NK-92 (cell line): ENCODE measurements around the gene KCNQ1.

Experiments used
- DNase-seq: peaks from one replicate; lab custom pipeline; 2025; ENCODE audit not compliant: unreplicated experiment; lab: John Stamatoyannopoulos, UW

The KCNQ1 gene

DNA sequence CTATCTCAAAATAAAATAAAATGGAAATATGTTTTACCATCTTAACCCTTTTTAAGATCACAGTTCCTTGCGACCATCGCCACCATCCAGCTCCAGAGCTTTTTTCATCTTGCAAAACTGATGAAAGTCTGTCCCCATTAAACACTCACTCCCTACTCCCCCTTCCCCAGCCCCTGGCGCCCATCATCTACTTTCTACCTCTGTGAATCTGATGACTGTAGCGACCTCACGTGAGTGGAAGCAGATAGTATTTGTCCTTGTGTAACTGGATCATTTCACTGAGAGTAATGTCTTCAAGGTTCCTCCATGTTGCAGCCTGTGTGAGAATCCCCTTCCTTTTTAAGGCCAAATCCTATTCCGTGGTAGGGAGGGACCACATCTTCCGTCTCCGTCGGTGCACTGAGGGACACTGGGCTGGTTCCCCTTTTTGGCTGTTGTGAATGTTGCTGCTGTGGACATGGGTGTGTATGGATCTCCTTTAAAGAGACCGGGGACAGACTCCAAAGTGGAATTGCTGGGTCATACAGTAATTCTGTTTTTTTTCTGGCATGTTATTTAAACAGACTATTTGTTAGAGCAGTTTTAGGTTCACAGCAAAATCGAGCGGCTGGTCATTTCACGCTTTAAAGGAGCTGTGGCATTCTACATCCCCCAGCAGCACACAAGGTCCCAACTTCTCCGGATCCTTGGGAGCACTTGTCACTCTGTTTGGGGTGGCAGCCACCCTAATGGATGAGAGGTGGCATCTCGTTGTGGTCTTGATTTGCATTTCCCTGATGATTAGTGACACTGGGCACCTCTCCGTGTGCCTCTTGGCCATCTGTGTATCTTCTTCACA lies 120.0 kb downstream of the KCNQ1 start:
- DNase-seq, result no peak

DNA sequence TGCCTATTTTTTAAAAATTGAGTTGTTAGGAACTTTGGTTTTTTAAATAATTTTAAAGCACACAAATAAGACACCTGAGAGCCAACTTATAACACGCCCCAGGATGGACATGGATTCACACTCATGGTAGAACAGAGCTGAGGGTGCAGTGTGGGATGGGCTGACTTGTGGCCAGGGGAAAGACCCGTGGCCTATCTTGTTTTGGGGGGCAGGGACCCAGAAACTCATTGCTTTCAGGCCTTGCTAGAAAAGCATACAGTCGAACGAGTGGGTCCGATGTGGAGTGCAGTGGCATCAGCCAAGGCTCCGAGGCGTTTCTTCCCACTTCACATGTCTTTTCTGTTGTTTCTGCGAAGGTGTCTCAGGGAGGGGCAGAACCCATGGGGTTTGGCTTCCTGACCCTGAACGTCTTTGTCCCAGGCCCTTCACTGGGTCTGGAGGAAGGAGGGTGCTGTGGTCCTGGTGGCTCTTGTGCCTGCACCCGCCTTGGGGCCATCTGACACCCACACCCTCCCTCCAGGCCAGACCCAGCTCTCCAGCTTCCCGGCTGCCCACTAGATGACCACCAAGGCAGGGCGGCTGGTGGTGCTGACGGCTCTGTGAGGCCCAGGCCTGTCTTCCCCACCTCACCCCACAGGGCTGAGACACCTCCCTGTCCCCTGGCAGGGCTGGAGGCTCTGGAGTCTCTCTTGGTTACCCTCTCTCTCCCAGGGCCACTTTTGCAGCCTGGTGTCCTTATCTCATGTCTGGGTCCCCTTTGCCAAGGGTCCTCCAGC lies 120.8 kb downstream of the KCNQ1 start:
- no peak for DNase-seq

DNA sequence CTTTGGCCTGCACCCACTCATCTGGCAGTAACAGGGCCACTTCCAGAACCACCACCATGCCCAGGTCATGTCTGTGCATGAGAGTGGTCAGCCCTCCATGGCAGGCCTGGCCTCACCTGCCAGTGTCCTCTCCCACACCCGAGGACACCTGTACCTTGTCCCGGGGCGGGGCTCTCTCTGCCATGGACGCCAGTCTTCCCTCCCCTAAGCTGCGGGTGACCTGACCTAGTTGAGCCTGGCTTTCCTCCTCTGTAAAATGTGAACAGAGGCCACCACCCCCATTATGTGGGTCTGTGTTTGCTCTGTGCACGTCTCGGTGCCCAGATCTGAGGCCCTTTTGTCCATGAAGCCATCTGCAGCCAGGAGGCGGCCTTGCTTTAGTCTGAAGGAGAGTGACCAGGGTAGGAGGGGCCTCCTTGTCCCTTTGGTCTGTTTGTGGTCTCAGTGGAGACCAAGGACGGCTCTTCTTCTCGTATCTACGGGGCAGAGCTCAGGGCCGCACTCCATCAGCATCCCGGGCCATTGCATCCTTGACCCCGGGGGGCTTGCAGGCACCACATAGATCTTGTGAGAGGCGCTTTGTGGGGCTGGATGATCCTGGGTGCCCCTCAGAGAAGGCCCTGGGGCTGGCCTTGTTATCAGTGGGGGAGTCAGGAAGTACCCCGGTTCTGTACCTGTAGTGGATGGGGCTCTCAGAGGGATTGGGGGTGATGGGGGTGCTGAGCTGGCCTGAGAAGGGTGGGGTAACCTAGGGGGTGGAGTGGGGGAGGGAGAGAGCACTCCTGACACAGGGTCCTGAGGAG lies 121.6 kb downstream of the KCNQ1 start:
- no peak for DNase-seq

DNA sequence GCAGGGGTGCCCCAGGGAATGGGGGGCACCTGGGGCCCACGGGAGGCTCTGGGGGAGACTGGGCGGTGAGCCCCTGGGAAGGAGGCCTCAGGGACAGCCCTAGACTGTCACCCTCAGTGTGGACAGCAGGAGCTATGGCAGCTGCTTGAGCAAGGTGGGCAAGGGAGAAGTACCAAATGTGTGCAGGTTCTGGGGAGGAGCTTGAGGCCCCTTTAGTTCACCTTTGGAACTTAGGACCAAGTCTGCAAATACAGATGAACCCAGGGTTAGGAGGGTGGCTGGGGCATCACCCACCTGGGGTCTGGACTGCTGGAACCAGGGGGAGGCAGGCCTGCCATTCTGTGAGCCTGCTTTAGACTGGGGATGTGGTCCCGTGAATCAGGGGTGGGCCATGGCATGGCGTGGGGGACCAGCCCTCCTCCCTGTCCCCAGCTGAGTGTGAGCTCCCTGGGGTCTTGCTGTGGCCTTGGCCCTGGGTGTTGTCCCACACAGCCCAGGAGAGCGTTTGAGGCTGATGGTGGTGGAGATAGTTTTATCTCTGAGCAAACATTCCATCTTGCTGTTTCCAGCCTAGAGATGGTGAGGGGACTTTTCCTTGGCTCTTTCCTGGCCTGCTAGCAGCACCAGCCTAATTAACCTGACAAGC lies 122.3 kb downstream of the KCNQ1 start:
- DNase-seq, result no peak

DNA sequence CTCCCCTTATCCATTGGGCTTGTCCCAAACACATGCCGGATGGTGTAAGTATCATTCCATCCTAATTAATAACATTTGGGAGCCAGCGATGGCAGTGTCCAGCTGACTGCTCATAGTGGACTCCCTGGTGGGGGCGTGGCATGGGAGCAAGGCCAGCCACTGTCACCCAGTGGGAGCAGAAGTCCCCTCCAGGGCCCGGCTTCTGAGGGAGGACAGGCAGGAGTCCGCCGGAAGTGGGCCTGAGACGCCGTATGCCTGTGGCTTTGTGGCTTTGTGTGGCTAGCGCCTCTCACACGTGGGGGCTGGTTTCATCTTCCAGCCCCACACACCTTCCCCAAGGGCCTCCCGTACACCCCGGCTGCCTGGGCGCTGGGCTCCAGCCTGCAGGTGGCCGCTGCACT lies 124.5 kb downstream of the KCNQ1 start:
- DNase-seq, result no peak

DNA sequence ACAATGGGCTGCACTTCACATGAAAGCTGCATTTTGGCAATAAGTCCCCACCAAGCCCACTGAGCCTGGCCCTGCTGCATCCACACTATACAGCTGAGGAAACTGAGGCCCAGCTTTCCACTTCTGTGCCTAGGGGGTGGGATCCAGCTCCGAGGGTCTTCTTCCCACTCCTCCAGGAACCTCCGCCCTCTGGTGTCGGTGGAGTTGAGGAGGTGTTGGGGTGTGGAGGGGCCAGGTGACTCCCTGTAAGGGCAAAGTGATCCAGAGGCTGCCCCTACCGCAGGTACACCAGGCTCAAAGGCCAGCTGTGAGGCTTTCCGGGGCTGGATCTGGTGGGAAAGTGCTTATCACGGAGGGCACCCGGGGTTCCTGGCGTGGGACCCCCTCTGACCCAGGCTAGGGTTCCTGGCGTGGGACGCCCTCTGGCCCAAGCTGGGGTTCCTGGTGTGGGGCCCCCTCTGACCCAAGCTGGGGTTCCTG lies 125.0 kb downstream of the KCNQ1 start:
- DNase-seq, result no peak

DNA sequence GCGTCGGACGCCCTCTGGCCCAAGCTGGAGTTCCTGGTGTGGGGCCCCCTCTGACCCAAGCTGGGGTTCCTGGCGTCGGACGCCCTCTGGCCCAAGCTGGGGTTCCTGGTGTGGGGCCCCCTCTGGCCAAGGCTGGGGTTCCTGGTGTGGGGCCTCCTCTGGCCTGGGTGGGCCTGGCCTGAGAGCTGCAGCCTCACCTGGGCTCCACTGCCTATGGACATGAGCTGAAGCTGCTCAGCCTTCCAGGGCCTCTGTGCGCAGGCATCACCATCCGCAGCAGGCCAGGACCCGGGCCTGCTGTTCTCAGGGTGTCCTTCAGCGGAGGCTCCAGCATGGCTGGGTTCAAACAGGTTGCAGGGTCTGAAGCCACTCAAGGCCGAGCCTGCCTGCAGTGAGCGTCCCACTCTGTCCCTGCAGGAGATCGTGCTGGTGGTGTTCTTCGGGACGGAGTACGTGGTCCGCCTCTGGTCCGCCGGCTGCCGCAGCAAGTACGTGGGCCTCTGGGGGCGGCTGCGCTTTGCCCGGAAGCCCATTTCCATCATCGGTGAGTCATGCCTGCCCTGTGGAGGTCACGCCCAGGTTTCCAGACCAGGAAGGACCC lies 125.5 kb downstream of the KCNQ1 start:
- DNase-seq, result no peak

DNA sequence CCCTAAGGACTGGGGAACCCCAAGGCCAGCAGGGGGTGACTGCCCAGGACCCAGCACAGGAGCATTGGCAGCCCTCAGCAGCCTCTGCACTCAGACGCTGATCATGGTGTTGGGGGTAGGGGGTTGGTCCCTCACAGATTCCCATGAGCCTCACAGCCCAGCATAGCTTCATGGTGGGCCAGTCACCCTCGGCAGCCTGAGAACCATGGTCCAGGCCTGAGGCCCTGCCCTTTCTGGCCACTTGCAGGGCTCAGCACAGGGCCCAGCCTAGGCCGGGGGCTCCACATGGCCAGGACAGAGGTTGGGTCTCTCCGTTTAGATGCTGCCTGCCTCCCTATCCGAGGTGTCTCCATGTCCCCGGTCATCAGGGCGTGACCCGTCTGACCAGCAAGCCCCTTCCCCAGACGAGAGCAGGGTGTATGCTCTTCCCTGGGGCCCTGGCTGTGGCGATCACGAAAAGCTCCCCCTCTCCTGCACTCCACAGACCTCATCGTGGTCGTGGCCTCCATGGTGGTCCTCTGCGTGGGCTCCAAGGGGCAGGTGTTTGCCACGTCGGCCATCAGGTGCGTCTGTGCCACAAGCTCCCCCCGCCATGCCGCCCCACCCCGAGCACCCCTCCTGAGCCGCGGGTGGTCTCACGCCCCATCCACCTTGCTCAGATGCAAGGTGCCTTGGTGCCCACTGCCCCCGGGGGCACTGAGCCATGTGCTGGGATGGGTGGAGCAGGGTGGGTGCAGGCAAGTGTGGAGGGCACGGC lies 126.2 kb downstream of the KCNQ1 start:
- no peak for DNase-seq

DNA sequence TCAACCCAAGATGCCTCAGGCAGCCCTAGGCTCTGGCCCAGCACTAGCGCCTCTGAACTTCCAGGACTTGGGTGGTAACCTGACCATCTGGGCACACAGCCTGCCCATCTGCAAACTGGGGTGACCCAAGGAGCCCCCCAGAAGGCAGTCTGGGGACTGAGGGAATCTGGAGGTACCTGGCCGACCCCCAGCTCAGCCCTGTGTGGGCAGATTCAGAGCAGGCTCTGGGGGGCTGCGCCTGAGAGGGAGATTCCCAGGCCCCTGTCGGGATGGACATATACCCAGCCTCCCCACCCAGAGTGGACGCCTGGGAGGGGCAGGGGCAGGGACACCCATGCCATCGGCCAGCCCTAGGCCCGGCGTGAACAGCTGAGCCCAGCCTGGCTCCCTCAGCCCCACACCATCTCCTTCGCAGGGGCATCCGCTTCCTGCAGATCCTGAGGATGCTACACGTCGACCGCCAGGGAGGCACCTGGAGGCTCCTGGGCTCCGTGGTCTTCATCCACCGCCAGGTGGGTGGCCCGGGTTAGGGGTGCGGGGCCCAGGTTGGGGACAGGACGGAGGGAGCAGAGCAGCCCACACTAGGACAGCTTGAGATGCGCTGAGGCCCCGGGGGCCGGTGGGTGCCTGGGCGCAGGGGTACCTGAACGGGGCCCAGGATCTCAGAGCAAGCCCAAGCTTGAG lies 126.9 kb downstream of the KCNQ1 start:
- no peak for DNase-seq

DNA sequence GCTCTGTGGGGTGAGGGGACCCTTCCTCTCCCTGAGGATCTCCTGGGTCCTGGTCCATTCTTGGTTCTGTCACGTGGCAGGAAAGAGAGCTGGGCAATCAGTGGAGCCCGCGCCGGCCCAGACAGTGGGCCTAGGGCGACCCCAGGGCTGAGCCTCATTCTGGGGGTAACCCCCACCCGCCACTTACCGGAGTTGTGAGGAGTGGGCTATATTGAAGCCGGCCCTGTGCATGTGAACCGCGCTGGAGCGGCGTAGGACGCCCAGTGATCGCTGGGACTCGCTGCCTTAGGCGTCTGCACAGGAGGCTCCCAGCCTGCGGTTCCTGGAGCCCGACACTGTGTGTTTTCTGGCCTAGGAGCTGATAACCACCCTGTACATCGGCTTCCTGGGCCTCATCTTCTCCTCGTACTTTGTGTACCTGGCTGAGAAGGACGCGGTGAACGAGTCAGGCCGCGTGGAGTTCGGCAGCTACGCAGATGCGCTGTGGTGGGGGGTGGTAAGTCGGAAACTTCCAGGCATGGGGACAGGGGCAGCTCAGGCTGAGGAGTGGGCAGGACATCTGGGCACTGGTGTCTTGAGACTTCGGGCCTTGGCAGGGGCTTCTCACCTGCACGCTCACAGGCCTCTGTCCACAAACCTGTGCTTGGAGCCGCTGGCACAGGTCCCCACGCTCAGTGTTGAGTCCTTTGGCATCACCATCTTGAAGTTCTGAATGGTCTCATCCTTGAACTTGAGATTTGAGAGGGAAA lies 127.9 kb downstream of the KCNQ1 start:
- no peak for DNase-seq

DNA sequence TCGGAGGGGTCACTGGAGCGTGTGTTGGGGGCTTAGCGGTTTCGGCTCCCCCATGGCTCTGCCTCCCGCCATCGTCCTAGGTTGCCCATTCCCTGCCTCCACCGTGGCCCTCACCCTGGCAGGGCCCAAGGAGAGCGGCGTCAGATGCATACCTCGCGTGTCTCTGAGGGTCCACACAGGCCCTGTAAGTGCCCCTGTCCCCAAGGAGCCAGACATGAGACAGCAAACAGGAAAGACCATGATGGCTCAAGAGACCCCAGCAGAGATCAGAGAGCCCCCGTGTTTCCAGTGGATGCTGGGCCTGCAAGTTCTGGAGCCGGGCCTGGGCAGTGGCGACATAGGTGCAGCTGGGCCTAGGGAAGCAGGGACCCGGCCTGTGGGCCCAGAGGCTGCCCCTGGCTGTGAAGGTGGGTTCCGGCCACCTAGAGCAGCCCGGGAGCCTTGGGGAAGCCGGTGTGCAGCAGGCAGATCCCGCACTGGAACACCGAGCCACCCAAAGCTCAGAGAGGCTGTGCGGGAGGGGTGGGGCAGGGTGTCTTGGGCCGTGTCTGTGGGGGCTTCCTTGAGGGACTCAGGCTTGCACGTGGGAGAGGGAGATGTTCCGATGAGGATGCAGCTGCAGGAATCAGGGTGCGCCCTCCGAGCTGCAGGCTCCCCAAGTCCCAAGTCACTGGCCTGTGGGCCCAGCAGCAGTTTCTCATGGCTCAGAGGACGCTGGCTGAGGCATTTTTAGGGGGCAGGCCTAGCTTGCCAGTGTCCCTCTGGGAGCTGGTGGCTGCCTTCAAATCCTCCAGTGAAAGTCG lies 128.6 kb downstream of the KCNQ1 start:
- DNase-seq, result no peak

DNA sequence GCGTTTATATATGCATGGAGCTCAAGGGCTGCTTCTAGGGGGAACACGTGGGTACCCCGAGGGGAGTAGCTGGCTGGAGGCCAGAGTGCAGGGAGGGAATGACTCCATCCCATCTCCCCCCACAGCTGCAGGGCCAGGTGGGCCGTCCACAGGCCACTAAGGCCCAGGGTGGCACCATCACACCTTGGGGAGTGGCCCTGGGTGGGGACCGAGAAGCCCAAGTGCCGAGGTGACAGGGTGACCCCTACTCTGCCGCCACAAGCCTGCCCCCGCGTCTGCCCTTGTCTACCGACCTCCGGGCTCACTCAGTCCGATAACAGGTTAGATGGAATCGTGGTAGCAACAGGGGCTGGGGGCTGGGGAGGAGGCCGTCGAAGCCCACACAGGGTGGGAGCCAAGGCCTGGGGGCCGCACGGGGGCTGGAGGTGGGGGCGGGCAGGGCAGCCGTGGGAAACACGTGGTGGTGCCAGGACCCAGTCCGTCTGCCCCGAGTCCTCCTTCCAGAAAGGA lies 129.3 kb downstream of the KCNQ1 start:
- no peak for DNase-seq

DNA sequence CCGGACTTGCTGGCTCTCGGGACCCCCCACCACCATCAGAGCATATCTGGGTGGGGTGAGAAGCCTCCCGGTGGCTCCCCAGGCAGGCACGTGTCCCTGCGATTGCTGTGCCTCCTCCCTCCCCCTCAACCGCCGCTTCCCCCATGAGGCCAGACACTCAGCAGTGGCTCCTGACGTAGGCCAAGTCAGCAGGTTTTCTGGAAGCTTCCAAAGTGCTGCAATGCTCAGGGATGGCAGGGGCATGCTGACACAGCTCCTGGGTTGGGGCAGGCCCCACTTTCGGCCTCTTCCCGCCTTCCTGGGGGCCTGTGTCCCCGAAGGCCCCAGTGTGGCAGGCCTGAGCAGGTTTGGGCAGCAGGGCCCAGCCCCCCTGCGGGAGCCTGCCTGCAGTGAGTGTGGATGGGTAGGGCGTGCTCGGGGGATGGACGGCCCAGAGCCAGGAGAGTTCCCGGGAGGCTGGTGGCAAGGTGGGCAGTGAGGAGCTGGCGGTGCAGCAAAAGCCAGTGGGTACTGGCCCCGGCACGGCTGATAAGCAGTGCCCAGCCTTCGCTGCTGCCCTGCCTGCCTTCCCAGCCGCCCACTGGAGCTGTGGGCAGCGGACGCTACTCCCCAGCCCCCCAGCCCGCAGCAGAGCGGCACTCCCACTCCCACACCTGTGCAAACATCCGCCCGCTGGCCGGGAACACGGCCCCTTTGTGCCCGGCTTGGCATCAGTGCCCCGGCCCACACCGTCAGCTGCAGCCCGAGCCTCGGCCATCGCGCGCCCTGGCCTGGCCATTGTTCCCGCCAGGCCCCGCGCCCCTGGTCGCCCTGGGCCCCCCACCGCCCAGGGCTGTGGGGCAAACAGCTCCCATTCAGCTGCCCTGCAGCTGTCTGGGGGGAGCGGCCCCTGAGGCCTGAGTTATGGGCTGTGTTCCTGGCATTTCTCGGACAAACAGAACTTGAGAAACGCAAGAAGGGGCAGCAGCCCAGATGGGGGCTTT lies 130.0 kb downstream of the KCNQ1 start:
- DNase-seq, result no peak

DNA sequence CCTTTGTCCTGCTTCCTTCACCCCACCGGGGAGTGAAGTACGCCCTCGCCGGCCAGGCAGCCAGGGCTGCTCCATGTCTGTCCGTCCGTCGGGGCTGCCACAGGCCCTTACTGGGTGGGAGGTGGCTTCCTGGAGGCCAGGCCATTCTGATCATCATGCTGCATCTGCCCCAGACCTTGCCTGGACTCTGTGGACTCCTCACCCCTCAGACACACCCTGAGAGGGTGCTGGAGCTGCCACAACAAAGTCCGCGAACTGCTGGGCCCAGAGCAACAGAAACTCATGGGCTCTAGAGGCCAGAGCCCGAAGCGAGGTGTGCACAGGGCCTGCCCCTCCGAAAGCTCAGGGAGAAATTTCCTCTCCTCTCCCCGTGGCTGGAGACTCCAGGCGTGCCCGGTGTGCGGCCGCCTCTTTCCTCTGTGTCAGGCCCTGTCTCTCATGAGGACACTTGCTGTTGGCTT lies 130.8 kb downstream of the KCNQ1 start:
- no peak for DNase-seq

DNA sequence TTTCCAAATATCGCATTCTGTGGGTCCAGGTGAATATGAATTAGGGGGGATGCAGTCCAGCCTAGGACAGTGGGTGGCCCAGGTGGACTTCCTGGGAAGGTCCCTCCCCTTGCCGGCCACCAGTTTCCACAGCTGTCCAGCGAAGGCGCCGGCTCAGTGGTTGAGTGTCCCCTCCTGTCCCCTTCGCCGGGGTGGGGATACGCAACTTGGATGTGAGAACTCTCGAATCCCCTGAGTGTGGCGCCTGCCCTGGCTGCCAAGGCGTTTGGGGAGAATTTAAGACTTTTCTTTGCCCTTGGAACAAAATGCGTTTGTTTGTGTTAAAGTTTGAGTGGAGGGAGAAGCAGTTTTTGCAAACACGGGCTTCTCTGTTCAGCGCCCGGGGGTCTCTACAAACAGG lies 131.3 kb downstream of the KCNQ1 start:
- no peak for DNase-seq

DNA sequence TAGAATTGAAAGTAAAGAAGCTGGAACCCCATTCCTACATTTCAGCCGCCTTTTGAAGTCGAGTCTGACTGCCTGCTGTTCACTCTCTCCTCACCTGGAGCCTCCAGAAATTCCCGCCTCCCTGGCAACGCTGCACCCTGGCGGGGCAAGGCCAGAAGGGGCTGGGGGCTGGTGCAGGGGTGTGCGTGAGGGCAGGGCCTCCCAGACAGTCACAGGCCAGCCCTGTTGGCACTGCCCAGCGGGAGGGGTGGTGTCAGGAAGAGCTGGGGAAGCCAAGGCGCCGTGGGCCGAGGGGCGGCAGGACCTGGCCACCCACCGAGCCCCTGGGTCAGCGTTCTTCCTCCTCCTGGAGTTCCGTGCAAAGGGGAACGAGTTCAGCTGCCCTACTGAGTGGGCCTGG lies 131.7 kb downstream of the KCNQ1 start:
- DNase-seq, result no peak
